Stimulated activated CD4-positive, alpha-beta T cell treated with anti-CD3 and anti-CD28 coated beads, Interleukin-15, amount 100 ng/mL, for 48 hours (primary cell): ENCODE data around the gene TENT4B.
"Not testable (repeated sequence)": the region's sequence is repeated elsewhere in the genome, so short reads cannot be mapped to it uniquely, and the experiment has no call there.

Source experiments
- DNase-seq, 2 donors: peaks; one replicate each; pipeline ENCODE4 v3.0.0-alpha.2; 2020; ENCODE audit warnings: low read depth in 2 of 2

Gene TENT4B

GRCh38 chr16:50154420-50154950, 1.4 kb downstream of the TENT4B start:
- DNase-seq, result no peak

- DNase-seq, result no peak
These were observed 2.8 kb downstream of the TENT4B start for GRCh38 chr16:50155925-50156324.

- DNase-seq, result no peak
These were observed 3.5 kb downstream of the TENT4B start for GRCh38 chr16:50156590-50156989.

GRCh38 chr16:50160495-50161164, 7.5 kb downstream of the TENT4B start:
- DNase-seq, result no peak

GRCh38 chr16:50161950-50162349, 8.8 kb downstream of the TENT4B start:
- DNase-seq, result no peak

- DNase-seq, result no peak
These were observed 12.4 kb downstream of the TENT4B start for GRCh38 chr16:50165473-50165872.

- peak in 1 of 2 donors; percentile 32 for DNase-seq
These were observed 13.7 kb downstream of the TENT4B start for GRCh38 chr16:50166511-50167500.

GRCh38 chr16:50167556-50167955, 14.4 kb downstream of the TENT4B start:
- DNase-seq, result no peak

- no peak for DNase-seq
These were observed 16.5 kb downstream of the TENT4B start for GRCh38 chr16:50169555-50170096.

GRCh38 chr16:50171773-50172172, 18.7 kb downstream of the TENT4B start:
- not testable (repeated sequence) for DNase-seq

GRCh38 chr16:50172195-50172922, 19.3 kb downstream of the TENT4B start:
- DNase-seq, result no peak

GRCh38 chr16:50173316-50173715, 20.2 kb downstream of the TENT4B start:
- DNase-seq, result no peak

- no peak for DNase-seq
These were observed 25.4 kb downstream of the TENT4B start for GRCh38 chr16:50178491-50178941.

GRCh38 chr16:50182441-50182840, 29.3 kb downstream of the TENT4B start:
- DNase-seq, result no peak

GRCh38 chr16:50183316-50183715, 30.2 kb downstream of the TENT4B start:
- DNase-seq, result no peak

- no peak for DNase-seq
These were observed 31.9 kb downstream of the TENT4B start for GRCh38 chr16:50185005-50185505.

- no peak for DNase-seq
These were observed 35.6 kb downstream of the TENT4B start for GRCh38 chr16:50188619-50189136.

- no peak for DNase-seq
These were observed 37.2 kb downstream of the TENT4B start for GRCh38 chr16:50190292-50190691.

GRCh38 chr16:50192386-50193050, 39.4 kb downstream of the TENT4B start:
- no peak for DNase-seq

- no peak for DNase-seq
These were observed 40.5 kb downstream of the TENT4B start for GRCh38 chr16:50193594-50193993.

GRCh38 chr16:50195276-50195675, 42.2 kb downstream of the TENT4B start:
- DNase-seq, result no peak
